Smooth muscle cell (in vitro differentiated cells): ENCODE data around the gene TOMT. TPM values are rescaled to one million over a fixed set of nuclear protein-coding genes. Genes with fewer than 3 reads are reported as not detected.

Experiments
- DNase-seq: peaks from one replicate; lab custom pipeline; 2025; ENCODE audit not compliant: unreplicated experiment; lab: John Stamatoyannopoulos, UW
- H2AFZ ChIP-seq: fragments of 200-600 bp; sonication (generic); 2 replicates; pipeline ENCODE4 v1.6.0; 2016; ENCODE audit warnings: antibody characterized with exemption, low read depth, mild to moderate bottlenecking
- H3F3A ChIP-seq: fragments of 200-600 bp; sonication (generic); 2 replicates; pipeline ENCODE4 v1.6.0; 2017; ENCODE audit warnings: antibody characterized with exemption, low read depth
- H3K27ac ChIP-seq: fragments of 200-600 bp; sonication (generic); 2 replicates; pipeline ENCODE4 v1.5.1; 2016; ENCODE audit warnings: low read depth, mild to moderate bottlenecking
- H3K27me3 ChIP-seq: fragments of 200-600 bp; sonication (generic); 2 replicates; pipeline ENCODE4 v1.6.1; 2016; ENCODE audit warnings: low read depth, mild to moderate bottlenecking
- H3K36me3 ChIP-seq: fragments of 200-600 bp; sonication (generic); 2 replicates; pipeline ENCODE4 v1.5.1; 2016; ENCODE audit warnings: low read depth
- H3K4me1 ChIP-seq: fragments of 200-600 bp; sonication (generic); 2 replicates; pipeline ENCODE4 v1.5.1; 2016; ENCODE audit warnings: low read depth
- H3K4me2 ChIP-seq: fragments of 200-600 bp; sonication (generic); 2 replicates; pipeline ENCODE4 v1.6.0; 2016; ENCODE audit warnings: mild to moderate bottlenecking
- H3K4me3 ChIP-seq: fragments of 200-600 bp; sonication (generic); 2 replicates; pipeline ENCODE4 v1.5.1; 2016; ENCODE audit warnings: mild to moderate bottlenecking
- H3K79me2 ChIP-seq: fragments of 200-600 bp; sonication (generic); 2 replicates; pipeline ENCODE4 v1.6.0; 2016; ENCODE audit warnings: low read depth, mild to moderate bottlenecking
- H3K9ac ChIP-seq: fragments of 200-600 bp; sonication (generic); 2 replicates; pipeline ENCODE4 v1.6.0; 2016; ENCODE audit warnings: low read depth
- H3K9me3 ChIP-seq: fragments of 200-600 bp; sonication (generic); replicated peaks from 2 replicates; pipeline ENCODE4 v1.5.1; 2016; ENCODE audit warnings: low read depth
- H4K20me1 ChIP-seq: fragments of 200-600 bp; sonication (generic); 2 replicates; pipeline ENCODE4 v1.6.0; 2016; ENCODE audit warnings: low read depth
- CTCF ChIP-seq: fragments of 200-600 bp; sonication (generic); IDR thresholded peaks from 2 replicates; pipeline ENCODE4 v1.5.1; 2017; ENCODE audit warnings: borderline replicate concordance, mild to moderate bottlenecking, antibody characterized with exemption; ENCODE audit not compliant: insufficient read depth, poor library complexity, severe bottlenecking
- polyA plus RNA-seq: library from polyadenylated mRNA; unstranded; fragments of >200 nt; fragmentation: Nextera tagmentation; extraction: Ambion mirVana; gene quantifications from 2 replicates; pipeline ENCODE4 v1.2.1, GENCODE V29; 2016
- total RNA-seq: library from RNA; depleted of rRNA; stranded (reverse); fragments of >200 nt; gene quantifications from 2 replicates; pipeline ENCODE4 v1.2.3, GENCODE V29; 2014

TOMT gene
- total and polyA plus RNA-seq, 2 experiments from 2014 or later, result not detected

DNA sequence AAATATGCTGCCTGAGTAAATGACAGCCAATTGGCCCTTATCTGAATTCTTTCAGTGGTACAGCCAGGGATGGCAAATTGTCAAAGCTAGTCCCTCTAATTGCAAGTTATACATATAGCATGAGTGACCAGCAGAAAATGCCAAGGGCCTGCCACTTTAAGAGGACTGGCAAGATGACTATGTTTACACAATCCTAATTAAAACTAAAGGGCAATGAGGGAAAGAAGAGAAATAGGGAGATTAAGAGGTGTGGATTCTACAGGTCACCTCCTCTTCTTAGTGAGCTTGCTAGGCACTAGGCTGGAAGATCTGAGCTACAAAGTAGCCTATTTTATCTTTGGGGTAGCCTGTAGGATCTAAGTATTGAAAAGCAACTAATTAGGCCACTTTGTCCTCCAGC, 38.9 kb upstream of the TOMT start:
- no peak overlapping the region for H3K4me3 ChIP-seq
- no peaks in the 10 kb centered on the region for H4K20me1 ChIP-seq
- H2AFZ ChIP-seq, result no peak overlapping the region
- no peak for TF ChIP-seq CTCF
- peaks cover 18% of the 10 kb centered on the region for H3F3A ChIP-seq
- no peaks in the 10 kb centered on the region for H3K27me3 ChIP-seq
- peaks cover 72% of the 10 kb centered on the region for H3K79me2 ChIP-seq
- H3K36me3 ChIP-seq, result no peaks in the 10 kb centered on the region
- H3K4me2 ChIP-seq, result peak overlapping the region; percentile 18
- no peaks in the 10 kb centered on the region for H3K9me3 ChIP-seq
- H3K4me1 ChIP-seq, result peaks cover 46% of the 10 kb centered on the region
- DNase-seq, result no peak
- H3K9ac ChIP-seq, result no peak overlapping the region
- no peak overlapping the region for H3K27ac ChIP-seq

- DNase-seq, result no peak
- Histone ChIP-seq H3K27me3 (no peaks in the 10 kb centered on the region), H3K36me3 (no peaks in the 10 kb centered on the region), H2AFZ (no peak overlapping the region), H3K27ac (no peak overlapping the region), H3F3A (peaks cover 21% of the 10 kb centered on the region), H3K9me3 (no peaks in the 10 kb centered on the region), H3K79me2 (peaks cover 73% of the 10 kb centered on the region), H4K20me1 (no peaks in the 10 kb centered on the region), H3K4me1 (peaks cover 49% of the 10 kb centered on the region), H3K4me2 (peak overlapping the region; percentile 18), H3K4me3 (no peak overlapping the region), H3K9ac (no peak overlapping the region)
- no peak for TF ChIP-seq CTCF
Measured at GRCh38 chr11:72067266-72067665, 38.5 kb upstream of the TOMT start.

- H2AFZ ChIP-seq, result no peak overlapping the region
- H3K9me3 ChIP-seq, result no peaks in the 10 kb centered on the region
- TF ChIP-seq CTCF, result no peak
- no peaks in the 10 kb centered on the region for H4K20me1 ChIP-seq
- H3K4me3 ChIP-seq, result no peak overlapping the region
- DNase-seq, result no peak
- no peak overlapping the region for H3K9ac ChIP-seq
- H3K4me2 ChIP-seq, result no peak overlapping the region
- peaks cover 71% of the 10 kb centered on the region for H3K79me2 ChIP-seq
- no peaks in the 10 kb centered on the region for H3K27me3 ChIP-seq
- H3K27ac ChIP-seq, result peak overlapping the region; percentile 99
- H3K4me1 ChIP-seq, result peaks cover 53% of the 10 kb centered on the region
- no peaks in the 10 kb centered on the region for H3K36me3 ChIP-seq
- H3F3A ChIP-seq, result peaks cover 21% of the 10 kb centered on the region
Measured at GRCh38 chr11:72067676-72068075, 38.0 kb upstream of the TOMT start.

DNA sequence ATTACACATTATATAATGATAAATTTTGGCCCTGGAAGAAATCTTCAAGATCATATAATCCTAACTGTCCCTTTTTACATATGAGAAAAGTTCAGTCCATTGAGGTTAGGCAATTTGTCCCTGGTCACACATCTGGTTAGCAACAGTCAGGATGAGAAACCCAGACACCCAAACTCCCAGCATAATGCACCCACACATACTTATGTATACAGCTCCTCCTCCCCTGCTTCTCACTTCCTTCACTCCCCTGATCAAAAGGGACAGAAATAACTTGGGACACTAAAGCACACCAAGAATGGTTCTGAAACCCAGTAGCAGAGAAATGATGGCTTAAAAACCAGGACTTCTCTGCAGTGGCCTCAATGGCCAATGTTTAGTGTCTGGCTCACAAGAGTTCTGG, 36.5 kb upstream of the TOMT start:
- Histone ChIP-seq H2AFZ (no peak overlapping the region), H3K36me3 (no peaks in the 10 kb centered on the region), H3K9ac (peak overlapping the region; percentile 92), H3K27me3 (no peaks in the 10 kb centered on the region), H3K4me3 (no peak overlapping the region), H3K9me3 (no peaks in the 10 kb centered on the region), H3K4me2 (peak overlapping the region; percentile 81), H3F3A (peaks cover 30% of the 10 kb centered on the region), H4K20me1 (no peaks in the 10 kb centered on the region), H3K4me1 (peaks cover 60% of the 10 kb centered on the region), H3K79me2 (peaks cover 66% of the 10 kb centered on the region), H3K27ac (peak overlapping the region; percentile 99)
- no peak for DNase-seq
- no peak for TF ChIP-seq CTCF
